Kidney capillary endothelial cell (primary cell): ENCODE data around the gene C2orf72.
"Not testable (repeated sequence)": the region's sequence is repeated elsewhere in the genome, so short reads cannot be mapped to it uniquely, and the experiment has no call there.

ENCODE experiments used
- DNase-seq: peaks from one replicate; pipeline ENCODE4 v3.0.0-alpha.2; 2018; ENCODE audit warnings: low spot score

C2orf72 gene

GRCh38 chr2:231046916-231047273, 9.6 kb downstream of the C2orf72 start:
- DNase-seq, result no peak

GRCh38 chr2:231047274-231047922, 10.1 kb downstream of the C2orf72 start:
- no peak for DNase-seq

GRCh38 chr2:231047923-231048915, 10.9 kb downstream of the C2orf72 start:
- no peak for DNase-seq

- no peak for DNase-seq
These were observed 12.1 kb downstream of the C2orf72 start for GRCh38 chr2:231049286-231050017.

GRCh38 chr2:231050018-231050901, 12.9 kb downstream of the C2orf72 start:
- no peak for DNase-seq

GRCh38 chr2:231051116-231051515, 13.8 kb downstream of the C2orf72 start:
- DNase-seq, result no peak

GRCh38 chr2:231052494-231053451, 15.4 kb downstream of the C2orf72 start:
- DNase-seq, result peak; percentile 82

- no peak for DNase-seq
These were observed 16.5 kb downstream of the C2orf72 start for GRCh38 chr2:231053846-231054245.

GRCh38 chr2:231056453-231057416, 19.4 kb downstream of the C2orf72 start, which contains the start of gene PSMD1:
Gene PSMD1, plus strand, starts transcription at chr2:231056867. Its CDS starts 159 bp downstream, at chr2:231057026.
- DNase-seq, result peak; percentile 92

- no peak for DNase-seq
These were observed 20.3 kb downstream of the C2orf72 start for GRCh38 chr2:231057590-231057989.

GRCh38 chr2:231058761-231059550, 21.6 kb downstream of the C2orf72 start:
- no peak for DNase-seq

- DNase-seq, result no peak
These were observed 22.4 kb downstream of the C2orf72 start for GRCh38 chr2:231059756-231060155.

- DNase-seq, result no peak
These were observed 25.5 kb downstream of the C2orf72 start for GRCh38 chr2:231062776-231063175.

GRCh38 chr2:231063347-231063746, 26.0 kb downstream of the C2orf72 start:
- DNase-seq, result no peak

- DNase-seq, result no peak
These were observed 28.6 kb downstream of the C2orf72 start for GRCh38 chr2:231065966-231066365.

- DNase-seq, result not testable (repeated sequence)
These were observed 30.2 kb downstream of the C2orf72 start for GRCh38 chr2:231067531-231067930.

- peak; percentile 27 for DNase-seq
These were observed 31.4 kb downstream of the C2orf72 start for GRCh38 chr2:231068525-231069222.
